ENCODE results near the gene POFUT2.

GRCh38 chr21:45258466-45258865 is 29.2 kb downstream of the POFUT2 start:
- TF ChIP-seq POLR2A (IDR thresholded peaks at IDR 0.05; ENCODE audit: low read depth, low read length) (no peak), POLR2AphosphoS5 (IDR thresholded peaks at IDR 0.05; ENCODE audit: low read depth, low read length) (no peak)
